K562 (cell line): Measurements from ENCODE around the gene BPIFB2. TPM values are rescaled to one million over a fixed set of nuclear protein-coding genes. Genes with fewer than 3 reads are reported as not detected.

Source experiments
- ARNT ChIP-seq, 2 experiments: fragments of 450-650 bp; IDR thresholded peaks; 2 replicates each; pipeline ENCODE4 v1.6.1; 2016; ENCODE audit warnings: mild to moderate bottlenecking in 1 of 2
- ATF7 ChIP-seq: fragments of 450-650 bp; IDR thresholded peaks from 2 replicates; pipeline ENCODE4 v1.7.1; 2014; ENCODE audit warnings: mild to moderate bottlenecking, moderate library complexity
- EHMT2 ChIP-seq: fragments of 450-650 bp; IDR thresholded peaks from 2 replicates; pipeline ENCODE4 v1.6.1; 2018; ENCODE audit warnings: antibody characterized with exemption
- GABPA ChIP-seq: fragments of 200-800 bp; sonication (Bioruptor generic); conservative IDR thresholded peaks from 2 replicates; pipeline ENCODE4 v1.6.1; 2016; ENCODE audit warnings: low read depth, missing genetic modification characterization, missing compliant biosample characterization
- IFI16 ChIP-seq: fragments of 250-450 bp; sonication (Bioruptor Pico); IDR thresholded peaks from 2 replicates; pipeline ENCODE4 v2.1.2; 2022; ENCODE audit warnings: mild to moderate bottlenecking, inconsistent platforms
- JUND ChIP-seq, 2 experiments: IDR thresholded peaks; 2 replicates in 1 of 2; 3 replicates in 1 of 2; pipeline ENCODE4 v1.6.1; 2011; ENCODE audit warnings: borderline replicate concordance in 2 of 2, low read depth in 2 of 2, low read length in 2 of 2, improper control_type of control experiment in 1 of 2, missing biosample characterization in 1 of 2, missing genetic modification characterization in 1 of 2, missing genetic modification reagents in 1 of 2
- PHB2 ChIP-seq: fragments of 450-650 bp; IDR thresholded peaks from 2 replicates; pipeline ENCODE4 v1.6.1; 2017; ENCODE audit warnings: low read depth
- POLR3A ChIP-seq: IDR thresholded peaks from 2 replicates; pipeline ENCODE4 v1.6.1; 2011; ENCODE audit warnings: borderline replicate concordance, mild to moderate bottlenecking, moderate library complexity; ENCODE audit not compliant: insufficient read length, insufficient read depth; ENCODE audit errors: extremely low read depth
- RFX1 ChIP-seq: fragments of 450-650 bp; IDR thresholded peaks from 2 replicates; pipeline ENCODE4 v1.6.1; 2016; ENCODE audit warnings: mild to moderate bottlenecking, moderate library complexity
- ZNF124 ChIP-seq: sonication (generic); formaldehyde crosslinking; IDR thresholded peaks from 2 replicates; pipeline ENCODE4 v1.8.1; 2022; ENCODE audit warnings: missing genetic modification reagents
- ZNF561 ChIP-seq: fragments of 450-650 bp; formaldehyde crosslinking; conservative IDR thresholded peaks from 2 replicates; pipeline ENCODE4 v1.4.0; 2020; ENCODE audit warnings: mild to moderate bottlenecking, moderate library complexity
- polyA plus RNA-seq, 8 experiments: library from polyadenylated mRNA; depleted of rRNA in 4 of 8; stranded (reverse) in 5 of 8; unstranded in 3 of 8; fragments of >200 nt; fragmentation: Nextera tagmentation in 2 of 8; fragmentation: Illumina TruSeq in 1 of 8; extraction: Ambion mirVana in 2 of 8; extraction: Trizol in 1 of 8; gene quantifications; 2 replicates each; pipeline versions ENCODE4 v1.2.1 to v1.2.3, GENCODE V29; 2011 to 2014; ENCODE audit warnings: inconsistent platforms in 1 of 8, missing spikeins in 1 of 8
- total RNA-seq, 7 experiments: library from RNA; depleted of rRNA in 6 of 7; stranded (reverse); fragments of >200 nt in 6 of 7; fragmentation: Illumina TruSeq in 2 of 7; extraction: Trizol in 2 of 7; gene quantifications; 2 replicates each; pipeline versions ENCODE4 v1.2.1 to v1.2.3, GENCODE V29; 2011 to 2021; ENCODE audit warnings: low replicate concordance in 1 of 7
- TF ChIP-seq, protein P1 (sequence below): fragments of 450-650 bp; IDR thresholded peaks from 2 replicates; pipeline ENCODE4 v1.6.1; 2018; ENCODE audit not compliant: partially characterized antibody

The BPIFB2 gene
- total and polyA plus RNA-seq, 9 of the 15 experiments (the other 6 are each of a cell fraction or from before 2014, with no cell fraction given): not detected

DNA sequence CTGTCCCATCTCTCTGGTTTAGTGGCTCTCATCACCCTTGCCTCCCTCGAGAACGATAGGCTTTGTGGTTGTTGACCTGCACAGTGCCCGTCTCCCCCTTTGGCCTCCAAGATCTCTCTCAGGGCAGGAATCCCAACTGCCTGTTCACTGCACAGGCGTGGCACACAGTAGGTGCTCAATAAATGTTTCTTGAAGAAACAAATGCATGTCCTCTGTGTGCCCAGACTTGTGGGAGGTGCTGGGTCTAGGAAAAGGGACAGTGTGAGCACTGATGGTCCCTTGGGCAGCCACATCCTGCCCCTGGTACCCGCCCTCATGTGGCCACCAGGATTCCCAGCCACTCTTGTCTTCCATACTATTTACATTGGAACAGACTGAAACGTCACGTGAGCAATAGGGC, 21.4 kb downstream of the BPIFB2 start (continued):
- TF ChIP-seq, protein P1, sequence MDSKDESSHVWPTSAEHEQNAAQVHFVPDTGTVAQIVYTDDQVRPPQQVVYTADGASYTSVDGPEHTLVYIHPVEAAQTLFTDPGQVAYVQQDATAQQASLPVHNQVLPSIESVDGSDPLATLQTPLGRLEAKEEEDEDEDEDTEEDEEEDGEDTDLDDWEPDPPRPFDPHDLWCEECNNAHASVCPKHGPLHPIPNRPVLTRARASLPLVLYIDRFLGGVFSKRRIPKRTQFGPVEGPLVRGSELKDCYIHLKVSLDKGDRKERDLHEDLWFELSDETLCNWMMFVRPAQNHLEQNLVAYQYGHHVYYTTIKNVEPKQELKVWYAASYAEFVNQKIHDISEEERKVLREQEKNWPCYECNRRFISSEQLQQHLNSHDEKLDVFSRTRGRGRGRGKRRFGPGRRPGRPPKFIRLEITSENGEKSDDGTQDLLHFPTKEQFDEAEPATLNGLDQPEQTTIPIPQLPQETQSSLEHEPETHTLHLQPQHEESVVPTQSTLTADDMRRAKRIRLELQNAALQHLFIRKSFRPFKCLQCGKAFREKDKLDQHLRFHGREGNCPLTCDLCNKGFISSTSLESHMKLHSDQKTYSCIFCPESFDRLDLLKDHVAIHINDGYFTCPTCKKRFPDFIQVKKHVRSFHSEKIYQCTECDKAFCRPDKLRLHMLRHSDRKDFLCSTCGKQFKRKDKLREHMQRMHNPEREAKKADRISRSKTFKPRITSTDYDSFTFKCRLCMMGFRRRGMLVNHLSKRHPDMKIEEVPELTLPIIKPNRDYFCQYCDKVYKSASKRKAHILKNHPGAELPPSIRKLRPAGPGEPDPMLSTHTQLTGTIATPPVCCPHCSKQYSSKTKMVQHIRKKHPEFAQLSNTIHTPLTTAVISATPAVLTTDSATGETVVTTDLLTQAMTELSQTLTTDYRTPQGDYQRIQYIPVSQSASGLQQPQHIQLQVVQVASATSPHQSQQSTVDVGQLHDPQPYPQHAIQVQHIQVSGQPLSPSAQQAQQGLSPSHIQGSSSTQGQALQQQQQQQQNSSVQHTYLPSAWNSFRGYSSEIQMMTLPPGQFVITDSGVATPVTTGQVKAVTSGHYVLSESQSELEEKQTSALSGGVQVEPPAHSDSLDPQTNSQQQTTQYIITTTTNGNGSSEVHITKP: no peak
- no peak for TF ChIP-seq ARNT (IDR thresholded peaks at IDR 0.05)
- TF ChIP-seq GABPA: no peak
- no peak for TF ChIP-seq JUND (IDR thresholded peaks at IDR 0.05; ENCODE audit: borderline replicate concordance, low read depth, low read length)
- TF ChIP-seq JUND (tag; IDR thresholded peaks at IDR 0.05; ENCODE audit: borderline replicate concordance, low read depth, low read length): no peak
- TF ChIP-seq PHB2: no peak
- TF ChIP-seq ZNF561 (CRISPR knock-in tag): no peak
- TF ChIP-seq POLR3A: no peak
- TF ChIP-seq ZNF124: no peak
- no peak for TF ChIP-seq ATF7
- TF ChIP-seq RFX1: no peak
- no peak for TF ChIP-seq EHMT2
- no peak for TF ChIP-seq IFI16 (CRISPR knock-in tag)
